Psoas muscle (tissue), 8 donors: Measurements from ENCODE around the gene HM13. TPM values are rescaled to one million over a fixed set of nuclear protein-coding genes. Genes with fewer than 3 reads are reported as not detected.

Experiments
- ATAC-seq, 4 donors: fragments of 200-7000 bp; cut with Tn5 transposase; one replicate each; pipeline ENCODE4 v1.9.1; 2020; ENCODE audit warnings: moderate library complexity in 3 of 4, mild to moderate bottlenecking in 2 of 4
- DNase-seq, 2 donors: peaks; one replicate each; pipeline ENCODE4 v3.0.0-alpha.2; 2020
- H3K27ac ChIP-seq: fragments of 200-600 bp; one replicate; pipeline ENCODE4 v1.8.0; 2022
- H3K27me3 ChIP-seq, 3 donors: fragments of 200-600 bp in 1 of 3; one replicate each; pipeline versions ENCODE4 v1.6.1 to v1.8.0; 2013 to 2022; ENCODE audit warnings: low read length in 2 of 3, mild to moderate bottlenecking in 2 of 3, moderate library complexity in 1 of 3; ENCODE audit not compliant: insufficient read depth in 3 of 3
- H3K36me3 ChIP-seq, 2 donors: fragments of 200-600 bp in 1 of 2; one replicate each; pipeline versions ENCODE4 v1.6.1 to v1.8.0; 2013 to 2022; ENCODE audit warnings: low read depth in 1 of 2, mild to moderate bottlenecking in 1 of 2, moderate library complexity in 1 of 2; ENCODE audit not compliant: insufficient read depth in 1 of 2
- H3K4me1 ChIP-seq: fragments of 200-600 bp; one replicate; pipeline ENCODE4 v1.8.0; 2022
- H3K4me3 ChIP-seq: fragments of 200-600 bp; one replicate; pipeline ENCODE4 v1.8.0; 2022; ENCODE audit warnings: mild to moderate bottlenecking
- H3K9me3 ChIP-seq: fragments of 200-600 bp; one replicate; pipeline ENCODE4 v1.8.0; 2022
- CTCF ChIP-seq: fragments of 200-600 bp; IDR thresholded peaks from one replicate; pipeline ENCODE4 v1.8.0; 2022; ENCODE audit warnings: antibody characterized with exemption
- WGBS, 3 donors: extraction: QIAGEN DNeasy Blood & Tissue Kit; methylation state at CpG; one replicate each; pipeline versions ENCODE4 v1.1.6 to v1.1.7; 2013; 5-methylcytosine and 5-hydroxymethylcytosine counted together
- intact Hi-C, 2 donors: fragments of 100-400 bp; cut with DNase I; formaldehyde crosslinking; loops; one replicate each; pipeline versions ENCODE4 v1.11.0 to v1.14.2; 2022
- polyA plus RNA-seq, 3 donors: library from polyadenylated mRNA; stranded (reverse); fragments of 200-250 nt; gene quantifications; one replicate each; pipeline ENCODE4 v1.2.3, GENCODE V29; 2013
- total RNA-seq, 4 donors: library from RNA; stranded (reverse); fragmentation: NEBNext Ultra II Directional in 2 of 4; extraction: Animal tissue kit (Norgen Biotek cat#: 25700) in 2 of 4; gene quantifications; one replicate each; pipeline versions ENCODE4 v1.2.1 to v1.2.4, GENCODE V29; 2021 to 2023
- donor health status: healthy with polysubstance abuse.
- donor health status: DM: no; HTN: no; CAD: no; lungs with moderate emphysema.
- donor health status: Bipolar disorder and iron deficiency.
- donor health status: healthy.
- donor health status: DM: yes; HTN: yes; CAD: no.
- donor health status: DM: no; HTN: no; CAD: no.
- donor health status: DM: no; HTN: no; CAD: no.
- donor health status: DM: yes; HTN: yes; CAD: no.

The HM13 gene
- total and polyA plus RNA-seq, 7 donors = 32.4 to 112 (median 48.4) TPM

- no peaks in the 10 kb centered on the region for H3K9me3 ChIP-seq
- intact Hi-C loops = no loop called here
- ATAC-seq = no peak
- no peak for DNase-seq
- H3K36me3 ChIP-seq = no peaks in the 10 kb centered on the region
- H3K4me1 ChIP-seq = no peaks in the 10 kb centered on the region
- H3K4me3 ChIP-seq = no peak overlapping the region
- TF ChIP-seq CTCF = no peak
- peak overlapping the region; percentile 69 for H3K27ac ChIP-seq
- 87 to 94% (median 88%) methylated on average over 2 of the region's 2 CpGs for WGBS, 3 donors
- no peaks in the 10 kb centered on the region for H3K27me3 ChIP-seq
Measured at GRCh38 chr20:31597481-31597855, 83.2 kb downstream of the HM13 start.

GRCh38 chr20:31602431-31602778 lies 88.2 kb downstream of the HM13 start:
- intact Hi-C loops = no loop called here
- peak overlapping the region; percentile 85 for H3K27ac ChIP-seq
- 93% methylated on average over 4 of the region's 4 CpGs for whole genome bisulfite sequencing, 3 donors

GRCh38 chr20:31602779-31603441 lies 88.7 kb downstream of the HM13 start:
- TF ChIP-seq CTCF = no peak
- no peak overlapping the region for H3K4me3 ChIP-seq
- no peak for DNase-seq
- H3K27ac ChIP-seq = peak overlapping the region; percentile 85
- H3K36me3 ChIP-seq = no peaks in the 10 kb centered on the region
- H3K4me1 ChIP-seq = peaks cover 17% of the 10 kb centered on the region
- WGBS, 3 donors = 77 to 79% (median 78%) methylated on average over 17 of the region's 17 CpGs
- intact Hi-C loops = no loop called here
- no peaks in the 10 kb centered on the region for H3K9me3 ChIP-seq
- peak in 3 of 4 donors; percentile 26 to 31 (median 28) for ATAC-seq
- peaks cover 0 to 3% (median 0%) of the 10 kb centered on the region in 3 donors for H3K27me3 ChIP-seq

More at GRCh38 chr20:31602431-31602778, 88.2 kb downstream of the HM13 start:
- peaks cover 17% of the 10 kb centered on the region for H3K4me1 ChIP-seq
- DNase-seq (no peak), ATAC-seq (no peak)
- no peaks in the 10 kb centered on the region for H3K36me3 ChIP-seq
- no peak for TF ChIP-seq CTCF
- no peak overlapping the region for H3K4me3 ChIP-seq
- no peaks in the 10 kb centered on the region for H3K9me3 ChIP-seq
- peaks cover 0 to 3% (median 0%) of the 10 kb centered on the region in 3 donors for H3K27me3 ChIP-seq

GRCh38 chr20:31603822-31604566 lies 89.8 kb downstream of the HM13 start:
- DNase-seq (peak; percentile 92 to 95), ATAC-seq (peak; percentile 76 to 83 (median 80))
- Histone ChIP-seq H3K9me3 (no peaks in the 10 kb centered on the region), H3K4me3 (peak overlapping the region; percentile 80), H3K27ac (peak overlapping the region; percentile 85), H3K27me3 (peaks cover 0 to 3% (median 0%) of the 10 kb centered on the region in 3 donors), H3K36me3 (no peaks in the 10 kb centered on the region), H3K4me1 (peaks cover 24% of the 10 kb centered on the region)
- no peak for TF ChIP-seq CTCF
- intact Hi-C loops = no loop called here
- WGBS, 3 donors = 12 to 14% (median 13%) methylated on average over 42 to 43 of the region's 43 CpGs
